Adrenal gland (tissue), 12 donors: ENCODE measurements around the gene PDYN. TPM values are rescaled to one million over a fixed set of nuclear protein-coding genes. Genes with fewer than 3 reads are reported as not detected.

Experiments
- DNase-seq, 7 donors: peaks; one replicate each; pipeline ENCODE4 v3.0.0-alpha.2; 2019 to 2020
- H3K27ac ChIP-seq, 5 donors: fragments of 200-600 bp; sonication (generic) in 4 of 5; 1 replicate in 3 of 5; 2 replicates in 2 of 5; pipeline versions ENCODE4 v1.5.1 to v1.8.0; 2016 to 2020; ENCODE audit warnings: mild to moderate bottlenecking in 1 of 5
- H3K27me3 ChIP-seq: fragments of 200-600 bp; 2 replicates; pipeline ENCODE4 v1.8.0; 2021
- H3K36me3 ChIP-seq, 2 donors: fragments of 200-600 bp; replicated peaks in 1 of 2; 1 replicate in 1 of 2; 2 replicates in 1 of 2; pipeline versions ENCODE4 v1.5.1 to v1.8.0; 2018 to 2022
- H3K4me1 ChIP-seq, 2 donors: fragments of 200-600 bp; replicated peaks in 1 of 2; 1 replicate in 1 of 2; 2 replicates in 1 of 2; pipeline versions ENCODE4 v1.5.1 to v1.8.0; 2018 to 2021
- H3K4me3 ChIP-seq, 4 donors: fragments of 200-600 bp; sonication (generic) in 3 of 4; one replicate each; pipeline ENCODE4 v1.5.1; 2016 to 2018
- H3K9me3 ChIP-seq, 3 donors: fragments of 200-600 bp; sonication (generic) in 1 of 3; replicated peaks in 1 of 3; 1 replicate in 2 of 3; 2 replicates in 1 of 3; pipeline versions ENCODE4 v1.5.1 to v1.8.0; 2016 to 2021
- POLR2A ChIP-seq, 2 donors: fragments of 450-650 bp; IDR thresholded peaks; one replicate each; pipeline ENCODE4 v1.6.1; 2017; ENCODE audit warnings: antibody characterized with exemption in 2 of 2, mild to moderate bottlenecking in 2 of 2, moderate library complexity in 1 of 2
- WGBS, 4 donors: extraction: QIAGEN DNeasy Blood & Tissue Kit in 2 of 4; methylation state at CpG; one replicate each; pipeline versions ENCODE4 v1.1.5 to v1.1.7; 2013 to 2017; 5-methylcytosine and 5-hydroxymethylcytosine counted together
- intact Hi-C, 2 donors: fragments of 100-400 bp; cut with DNase I; formaldehyde crosslinking; loops; one replicate each; pipeline versions ENCODE4 v1.14.1 to v1.15.0; 2022 to 2023
- polyA plus RNA-seq, 3 donors: library from polyadenylated mRNA; stranded (reverse); fragments of 200-250 nt in 2 of 3; fragments of 350-450 nt in 1 of 3; fragmentation: Illumina TruSeq in 1 of 3; extraction: RNeasy Lipid Tissue Mini Kit (QIAGEN cat#74804) in 1 of 3; gene quantifications; one replicate each; pipeline ENCODE4 v1.2.3, GENCODE V29; 2013 to 2014
- total RNA-seq, 9 donors: library from RNA; depleted of rRNA in 4 of 9; stranded (reverse); fragments of >200 nt in 4 of 9; fragments of 120-200 nt in 1 of 9; fragmentation: NEBNext Ultra II Directional in 1 of 9; extraction: Animal tissue kit (Norgen Biotek cat#: 25700) in 1 of 9; gene quantifications; one replicate each; pipeline versions ENCODE4 v1.1.0 to v1.2.4, GENCODE V29; 2013 to 2023
- TF ChIP-seq, protein P1 (sequence below), 6 experiments: fragments of 450-650 bp in 4 of 6; fragments of 200-600 bp in 2 of 6; sonication (generic) in 1 of 6; IDR thresholded peaks; 1 replicate in 5 of 6; 2 replicates in 1 of 6; pipeline versions ENCODE4 v1.5.1 to v1.8.0; 2016 to 2021; ENCODE audit warnings: antibody characterized with exemption in 6 of 6, mild to moderate bottlenecking in 2 of 6, moderate library complexity in 1 of 6
- donor health status: healthy with polysubstance abuse.
- donor health status: Bipolar disorder and iron deficiency.
- donor health status: DM: yes; HTN: yes; CAD: no.
- donor health status: DM: no; HTN: no; CAD: no.
- donor health status: DM: no; HTN: no; CAD: no.
- donor health status: DM: yes; HTN: yes; CAD: no.

PDYN gene
- total and polyA plus RNA-seq, 12 donors = not detected

GRCh38 chr20:1953621-1954020, 40.2 kb downstream of the PDYN start:
- H3K27me3 ChIP-seq = no peaks in the 10 kb centered on the region
- peak in 1 of 7 donors; percentile 35 for DNase-seq
- 90 to 94% (median 91%) methylated on average over 4 to 5 of the region's 5 CpGs for WGBS, 4 donors
- no peaks in the 10 kb centered on the region for H3K9me3 ChIP-seq
- H3K4me3 ChIP-seq = no peak overlapping the region
- no peak overlapping the region for H3K27ac ChIP-seq
- TF ChIP-seq, protein P1, sequence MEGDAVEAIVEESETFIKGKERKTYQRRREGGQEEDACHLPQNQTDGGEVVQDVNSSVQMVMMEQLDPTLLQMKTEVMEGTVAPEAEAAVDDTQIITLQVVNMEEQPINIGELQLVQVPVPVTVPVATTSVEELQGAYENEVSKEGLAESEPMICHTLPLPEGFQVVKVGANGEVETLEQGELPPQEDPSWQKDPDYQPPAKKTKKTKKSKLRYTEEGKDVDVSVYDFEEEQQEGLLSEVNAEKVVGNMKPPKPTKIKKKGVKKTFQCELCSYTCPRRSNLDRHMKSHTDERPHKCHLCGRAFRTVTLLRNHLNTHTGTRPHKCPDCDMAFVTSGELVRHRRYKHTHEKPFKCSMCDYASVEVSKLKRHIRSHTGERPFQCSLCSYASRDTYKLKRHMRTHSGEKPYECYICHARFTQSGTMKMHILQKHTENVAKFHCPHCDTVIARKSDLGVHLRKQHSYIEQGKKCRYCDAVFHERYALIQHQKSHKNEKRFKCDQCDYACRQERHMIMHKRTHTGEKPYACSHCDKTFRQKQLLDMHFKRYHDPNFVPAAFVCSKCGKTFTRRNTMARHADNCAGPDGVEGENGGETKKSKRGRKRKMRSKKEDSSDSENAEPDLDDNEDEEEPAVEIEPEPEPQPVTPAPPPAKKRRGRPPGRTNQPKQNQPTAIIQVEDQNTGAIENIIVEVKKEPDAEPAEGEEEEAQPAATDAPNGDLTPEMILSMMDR (IDR thresholded peaks at IDR 0.05) = no peak
- TF ChIP-seq POLR2A (IDR thresholded peaks at IDR 0.05) = no peak
- H3K4me1 ChIP-seq = peaks cover 4 to 17% of the 10 kb centered on the region in 2 donors
- H3K36me3 ChIP-seq = no peaks in the 10 kb centered on the region
- intact Hi-C loops = no loop called here

DNA sequence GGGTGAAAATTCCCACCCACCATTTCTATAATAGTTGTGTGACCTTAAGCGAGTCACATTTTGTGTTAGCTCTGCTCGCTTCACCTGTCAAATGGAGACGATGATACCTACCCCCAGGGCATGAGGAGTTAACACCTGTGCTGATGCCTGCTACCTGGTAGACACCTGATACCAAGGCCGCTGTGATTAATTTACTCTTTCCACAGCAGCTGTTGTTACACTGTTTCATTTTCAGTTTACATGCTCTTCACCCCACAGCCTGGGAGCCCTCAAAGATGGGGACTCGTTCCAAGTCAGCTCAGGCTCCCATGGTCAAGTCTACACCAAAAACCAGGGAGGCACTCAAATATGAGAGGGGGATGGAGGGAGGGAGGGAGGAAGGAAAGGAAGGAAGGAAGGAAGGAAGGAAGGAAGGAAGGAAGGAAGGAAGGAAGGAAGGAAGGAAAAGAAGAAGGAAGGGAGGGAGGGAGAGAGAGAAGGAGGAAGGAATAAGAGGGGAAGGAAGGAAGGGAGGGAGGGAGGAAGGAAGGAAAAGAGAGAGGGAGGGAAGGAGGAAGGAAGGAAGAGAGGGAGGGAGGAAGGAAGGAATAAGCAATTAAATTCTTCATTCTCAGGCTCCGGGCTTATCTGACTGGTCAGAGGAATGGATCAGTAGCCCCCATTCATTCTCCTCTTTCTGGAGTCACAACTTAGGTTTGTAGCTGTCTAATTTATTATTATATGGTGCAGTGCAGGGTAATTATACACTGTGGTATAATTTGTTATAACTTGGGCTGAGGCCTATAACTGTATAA, 40.9 kb downstream of the PDYN start:
- H3K4me1 ChIP-seq = peaks cover 4 to 17% of the 10 kb centered on the region in 2 donors
- peak in 2 of 7 donors; percentile 3 to 25 for DNase-seq
- intact Hi-C loops = no loop called here
- H3K27me3 ChIP-seq = no peaks in the 10 kb centered on the region
- WGBS, 4 donors = 73 to 88% (median 82%) methylated on average over 6 of the region's 6 CpGs
- TF ChIP-seq, protein P1 (IDR thresholded peaks at IDR 0.05) = no peak
- TF ChIP-seq POLR2A (IDR thresholded peaks at IDR 0.05) = no peak
- no peak overlapping the region for H3K4me3 ChIP-seq
- no peaks in the 10 kb centered on the region for H3K9me3 ChIP-seq
- H3K27ac ChIP-seq = no peak overlapping the region
- no peaks in the 10 kb centered on the region for H3K36me3 ChIP-seq

GRCh38 chr20:1951436-1952115, 42.3 kb downstream of the PDYN start:
- H3K36me3 ChIP-seq = no peaks in the 10 kb centered on the region
- H3K27me3 ChIP-seq = no peaks in the 10 kb centered on the region
- DNase-seq = peak in 1 of 7 donors; percentile 41
- intact Hi-C loops = no loop called here
- TF ChIP-seq, protein P1 (IDR thresholded peaks at IDR 0.05) = no peak
- TF ChIP-seq POLR2A (IDR thresholded peaks at IDR 0.05) = no peak
- no peak overlapping the region for H3K27ac ChIP-seq
- peaks cover 4 to 17% of the 10 kb centered on the region in 2 donors for H3K4me1 ChIP-seq
- 84 to 90% (median 86%) methylated on average over 11 of the region's 11 CpGs for WGBS, 4 donors
- no peak overlapping the region for H3K4me3 ChIP-seq
- H3K9me3 ChIP-seq = no peaks in the 10 kb centered on the region

DNA sequence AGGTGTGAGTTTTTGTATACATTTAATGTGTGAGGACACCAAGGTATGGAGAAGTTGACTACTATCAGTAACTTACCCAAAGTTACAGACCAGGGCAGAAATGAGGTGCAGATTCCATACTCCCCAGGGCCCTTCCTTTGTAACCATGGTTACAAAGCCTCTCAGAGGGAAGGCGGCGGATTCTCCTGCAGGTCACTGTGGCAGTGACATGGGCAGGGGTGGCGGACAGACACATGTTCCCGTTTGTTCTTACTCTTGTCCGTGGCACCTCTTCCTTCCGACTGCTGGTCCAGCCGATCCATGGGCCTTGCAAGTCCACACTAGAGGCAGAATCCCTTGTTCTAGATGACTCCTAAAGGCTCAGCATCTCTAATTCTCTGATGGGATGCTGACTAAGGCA, 43.0 kb downstream of the PDYN start:
- DNase-seq = peak in 1 of 7 donors; percentile 50
- Histone ChIP-seq H3K4me1 (peaks cover 4 to 23% of the 10 kb centered on the region in 2 donors), H3K9me3 (no peaks in the 10 kb centered on the region), H3K27ac (no peak overlapping the region), H3K36me3 (no peaks in the 10 kb centered on the region), H3K27me3 (no peaks in the 10 kb centered on the region), H3K4me3 (no peak overlapping the region)
- intact Hi-C loops = no loop called here
- TF ChIP-seq, protein P1 (IDR thresholded peaks at IDR 0.05) = no peak
- no peak for TF ChIP-seq POLR2A (IDR thresholded peaks at IDR 0.05)
- 87 to 93% (median 89%) methylated on average over 7 of the region's 7 CpGs for WGBS, 4 donors
